Neuron (in vitro differentiated cells): ENCODE results near the gene ATF1.
"Not testable (repeated sequence)": the region's sequence is repeated elsewhere in the genome, so short reads cannot be mapped to it uniquely, and the experiment has no call there.

ENCODE experiments used
- H2AFZ ChIP-seq: one replicate; pipeline ENCODE4 v1.6.1; 2013; ENCODE audit warnings: low read depth, mild to moderate bottlenecking, inconsistent platforms, low read length, moderate library complexity
- H3K27me3 ChIP-seq: one replicate; pipeline ENCODE4 v1.6.1; 2013; ENCODE audit warnings: low read length; ENCODE audit not compliant: insufficient read depth
- H3K36me3 ChIP-seq: one replicate; pipeline ENCODE4 v1.6.1; 2013; ENCODE audit warnings: low read length; ENCODE audit not compliant: insufficient read depth
- H3K4me1 ChIP-seq: one replicate; pipeline ENCODE4 v1.6.1; 2013; ENCODE audit warnings: low read length; ENCODE audit not compliant: insufficient read depth
- H3K4me3 ChIP-seq: 2 replicates; pipeline ENCODE4 v1.5.1; 2013; ENCODE audit warnings: mild to moderate bottlenecking, low read length, moderate library complexity
- H3K9me3 ChIP-seq: one replicate; pipeline ENCODE4 v1.6.1; 2013; ENCODE audit warnings: low read length

The ATF1 gene

DNA sequence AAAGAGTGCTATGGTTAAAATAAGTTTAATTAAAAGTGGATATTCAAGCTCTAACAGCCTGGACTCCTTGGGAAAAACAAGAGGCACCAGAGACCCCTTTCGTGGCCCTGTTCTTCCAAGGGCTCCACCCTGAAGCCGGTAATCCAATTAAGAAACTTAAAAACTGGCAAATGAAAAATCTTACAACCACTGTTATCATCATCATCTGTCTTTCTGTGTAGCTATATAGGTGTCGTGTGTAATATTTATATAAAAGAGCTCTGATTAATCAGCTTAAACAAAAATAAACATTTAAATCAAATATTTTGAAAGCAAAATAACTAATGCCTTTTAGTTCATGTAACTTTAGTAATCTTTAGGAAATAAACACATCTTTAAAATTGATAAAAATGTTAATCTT, 4.5 kb downstream of the ATF1 start:
- Histone ChIP-seq H3K4me3 (no peak overlapping the region), H3K36me3 (peaks cover 8% of the 10 kb centered on the region), H3K4me1 (peaks cover 3% of the 10 kb centered on the region), H2AFZ (no peak overlapping the region), H3K9me3 (peaks cover 4% of the 10 kb centered on the region), H3K27me3 (no peaks in the 10 kb centered on the region)

DNA sequence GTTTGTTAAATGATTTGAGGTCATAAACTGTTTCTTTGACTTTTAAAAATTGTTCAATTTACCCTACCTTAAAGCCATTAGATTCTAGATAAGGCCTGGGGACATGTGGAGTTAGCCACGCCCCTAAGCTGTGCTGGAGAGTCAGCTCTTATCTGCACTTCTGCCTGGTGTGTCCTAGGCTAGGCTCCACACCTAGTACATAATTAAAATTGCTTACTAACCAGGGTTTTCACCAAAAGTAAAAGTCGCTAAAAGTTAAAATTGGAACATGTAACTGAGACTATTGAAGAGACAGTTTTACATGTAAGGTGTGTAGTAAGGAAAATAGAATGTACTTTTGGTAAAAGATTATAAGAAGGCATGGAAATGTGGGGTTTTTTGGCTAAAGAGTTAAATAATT, 4.9 kb downstream of the ATF1 start:
- H3K9me3 ChIP-seq, H3K4me3 ChIP-seq: not testable (repeated sequence)

DNA sequence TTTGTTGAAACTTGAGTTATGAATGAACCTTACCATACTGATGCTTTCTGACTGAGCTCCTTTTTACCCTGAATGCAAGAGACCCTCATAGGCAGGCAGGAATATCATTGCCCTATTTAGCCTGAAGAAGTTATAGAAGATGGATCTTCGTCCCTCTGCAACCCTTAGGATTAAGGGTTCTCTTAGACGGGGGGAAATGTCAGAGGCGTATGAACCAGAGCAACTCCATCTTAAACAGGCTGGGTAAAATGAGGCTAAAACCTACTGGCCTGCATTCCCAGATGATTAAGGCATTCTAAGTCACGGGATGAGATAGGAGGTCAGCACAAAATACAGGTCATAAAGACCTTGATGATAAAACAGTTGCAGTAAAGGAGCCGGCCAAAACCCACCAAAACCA, 7.5 kb downstream of the ATF1 start:
- Histone ChIP-seq H3K36me3 (peaks cover 8% of the 10 kb centered on the region), H2AFZ (no peak overlapping the region), H3K4me3 (no peak overlapping the region), H3K27me3 (no peaks in the 10 kb centered on the region), H3K4me1 (no peaks in the 10 kb centered on the region), H3K9me3 (peaks cover 4% of the 10 kb centered on the region)

More for the DNA sequence above, 4.9 kb downstream of the ATF1 start:
- H3K4me1 ChIP-seq, H3K36me3 ChIP-seq, H2AFZ ChIP-seq, H3K27me3 ChIP-seq: not testable (repeated sequence)

DNA sequence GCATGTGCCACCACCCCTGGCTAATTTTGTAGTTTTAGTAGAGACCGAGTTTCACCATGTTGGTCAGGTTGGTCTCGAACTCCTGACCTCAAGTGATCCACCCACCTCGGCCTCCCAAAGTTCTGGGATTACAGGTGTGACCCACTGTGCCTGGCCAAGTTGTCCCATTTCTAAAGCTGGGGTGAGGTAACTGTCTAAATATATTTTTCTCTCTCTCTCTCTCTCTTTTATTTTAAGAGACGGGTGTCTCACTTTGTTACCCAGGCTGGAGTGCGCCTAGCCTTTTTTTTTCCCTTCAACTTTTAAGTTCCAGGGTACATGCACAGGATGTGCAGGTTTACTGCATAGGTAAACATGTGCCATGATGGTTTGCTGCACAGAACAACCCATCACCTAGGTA, 8.6 kb downstream of the ATF1 start:
- peaks cover 4% of the 10 kb centered on the region for H3K9me3 ChIP-seq
- H3K4me3 ChIP-seq: no peak overlapping the region
- H3K36me3 ChIP-seq: peaks cover 8% of the 10 kb centered on the region
- no peaks in the 10 kb centered on the region for H3K27me3 ChIP-seq
- H2AFZ ChIP-seq: no peak overlapping the region
- H3K4me1 ChIP-seq: no peaks in the 10 kb centered on the region

DNA sequence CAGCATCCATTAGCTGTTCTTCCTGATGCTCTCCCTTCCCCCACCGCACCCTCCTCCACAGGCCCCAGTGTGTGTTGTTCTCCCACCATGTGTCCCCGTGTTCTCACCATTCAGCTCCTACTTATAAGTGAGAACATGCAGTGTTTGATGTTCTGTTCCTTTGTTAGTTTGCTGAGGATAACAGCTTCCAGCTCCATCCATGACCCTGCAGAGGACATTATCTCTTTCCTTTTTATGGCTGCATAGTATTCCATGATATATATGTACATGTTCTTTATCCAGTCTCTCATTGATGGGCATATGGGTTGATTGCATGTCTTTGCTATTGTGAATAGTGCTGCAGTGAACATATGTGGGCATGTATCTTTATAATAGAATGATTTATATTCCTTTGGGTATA, 9.0 kb downstream of the ATF1 start:
- Histone ChIP-seq H3K36me3 (peaks cover 8% of the 10 kb centered on the region), H3K4me1 (no peaks in the 10 kb centered on the region), H2AFZ (no peak overlapping the region), H3K4me3 (no peak overlapping the region), H3K9me3 (peaks cover 4% of the 10 kb centered on the region), H3K27me3 (no peaks in the 10 kb centered on the region)

DNA sequence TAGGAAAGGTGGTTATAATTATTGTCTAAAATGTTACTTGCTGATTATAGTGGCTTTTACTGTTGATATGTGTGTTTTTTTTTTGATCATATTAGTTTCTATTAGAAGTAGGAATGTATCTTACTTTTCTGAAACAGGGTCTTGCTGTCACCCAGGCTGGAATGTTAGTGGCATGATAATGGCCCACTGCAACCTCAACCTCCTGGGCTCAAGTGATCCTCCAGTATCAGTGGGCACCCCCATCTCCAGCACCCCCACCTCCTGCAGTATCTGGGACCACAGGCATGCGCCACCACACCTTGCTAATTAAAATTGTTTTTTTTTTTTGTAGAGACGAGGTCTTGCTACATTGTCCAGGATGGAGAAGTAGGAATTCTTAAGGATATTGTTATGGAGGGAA, 11.3 kb downstream of the ATF1 start:
- H3K9me3 ChIP-seq: peaks cover 2% of the 10 kb centered on the region
- H3K27me3 ChIP-seq: no peaks in the 10 kb centered on the region
- H3K36me3 ChIP-seq: peaks cover 8% of the 10 kb centered on the region
- H2AFZ ChIP-seq: no peak overlapping the region
- H3K4me3 ChIP-seq: no peak overlapping the region
- H3K4me1 ChIP-seq: no peaks in the 10 kb centered on the region

DNA sequence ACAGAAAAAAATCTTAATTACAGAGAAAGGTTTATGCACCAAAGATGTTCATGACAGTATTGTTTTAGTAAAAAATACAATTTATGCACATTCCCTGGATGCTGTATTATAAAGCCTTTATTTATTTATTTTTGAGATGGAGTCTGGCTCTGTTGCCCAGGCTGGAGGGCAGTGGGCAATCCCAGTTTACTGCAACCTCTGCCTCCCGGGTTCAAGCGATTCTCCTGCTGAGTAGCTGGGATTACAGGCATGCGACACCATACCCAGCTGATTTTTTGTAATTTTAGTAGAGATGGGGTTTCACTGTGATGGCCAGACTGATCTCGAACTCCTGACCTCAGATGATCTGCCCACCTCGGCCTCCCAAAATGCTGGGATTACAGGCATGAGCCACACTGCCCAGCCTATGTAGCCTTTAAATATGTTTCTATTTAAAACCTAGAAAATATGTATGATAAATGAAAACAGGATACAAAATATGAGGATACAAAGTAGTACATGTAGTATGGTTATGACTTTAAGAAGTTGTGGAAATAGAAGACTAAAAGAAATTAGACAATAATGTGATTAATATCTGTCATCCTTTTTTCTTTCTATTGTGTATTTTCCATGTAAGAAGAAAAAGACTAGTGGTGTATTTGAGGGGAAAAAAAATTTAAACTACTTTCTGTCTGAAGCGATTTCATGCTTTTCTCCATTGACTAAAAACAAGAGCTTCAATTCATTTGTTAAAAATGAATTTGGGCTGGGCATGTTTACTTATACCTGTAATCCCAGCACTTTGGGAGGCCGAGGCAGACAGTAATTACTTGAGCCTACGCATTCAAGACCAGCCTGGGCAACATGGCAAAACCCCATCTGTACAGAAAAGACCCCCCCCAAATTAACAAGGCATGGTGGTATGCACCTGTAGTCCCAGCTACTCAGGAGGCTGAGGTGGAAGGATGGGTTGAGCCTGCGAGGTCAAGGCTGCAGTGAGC, 13.1 kb downstream of the ATF1 start:
- Histone ChIP-seq H3K36me3 (peaks cover 6% of the 10 kb centered on the region), H3K27me3 (no peaks in the 10 kb centered on the region), H2AFZ (no peak overlapping the region), H3K4me1 (no peaks in the 10 kb centered on the region), H3K9me3 (peaks cover under 1% of the 10 kb centered on the region), H3K4me3 (no peak overlapping the region)

DNA sequence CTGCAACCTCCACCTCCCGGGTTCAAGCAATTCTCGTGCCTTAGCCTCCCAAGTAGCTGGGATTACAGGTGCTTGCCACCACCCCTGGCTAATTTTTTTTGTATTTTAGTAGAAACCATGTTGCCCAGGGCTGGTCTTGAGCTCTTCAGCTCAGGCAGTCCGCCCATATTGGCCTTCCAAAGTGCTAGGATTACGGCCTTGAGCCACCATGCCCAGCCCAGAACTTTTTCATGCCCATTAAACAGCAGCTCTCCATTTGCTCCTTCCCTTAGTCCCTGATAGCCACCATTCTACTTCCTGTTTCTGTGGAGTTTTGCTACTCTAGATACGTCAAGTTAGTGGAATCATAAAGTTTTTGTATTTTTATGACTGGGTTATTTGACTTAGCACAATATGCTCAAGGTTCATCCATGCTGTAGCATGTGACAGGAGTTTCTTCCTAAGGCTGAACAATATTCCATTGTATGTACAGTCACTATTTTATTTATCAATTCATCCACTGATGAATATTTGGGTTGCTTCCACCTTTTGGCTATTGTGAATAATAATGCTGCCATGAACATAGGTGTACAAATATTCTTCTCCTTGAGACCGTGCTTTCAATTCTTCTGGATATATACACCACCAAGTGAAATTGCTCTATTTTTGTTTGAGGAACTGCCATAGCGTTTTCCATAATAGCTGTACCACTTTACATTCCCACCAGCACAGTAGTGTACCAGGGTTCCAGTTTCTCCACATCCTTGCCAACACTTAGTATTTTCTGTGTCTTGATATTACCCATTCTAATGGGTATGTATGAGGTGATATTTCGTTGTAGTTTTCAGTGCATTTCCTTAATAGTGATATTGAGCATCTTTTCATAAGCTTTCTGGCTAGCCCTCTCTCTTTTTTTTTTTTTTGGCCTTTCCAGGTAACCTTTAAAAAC, 15.0 kb downstream of the ATF1 start:
- Histone ChIP-seq H3K4me1 (no peaks in the 10 kb centered on the region), H3K9me3 (no peaks in the 10 kb centered on the region), H3K4me3 (no peak overlapping the region), H3K27me3 (no peaks in the 10 kb centered on the region), H2AFZ (no peak overlapping the region), H3K36me3 (peaks cover 9% of the 10 kb centered on the region)

DNA sequence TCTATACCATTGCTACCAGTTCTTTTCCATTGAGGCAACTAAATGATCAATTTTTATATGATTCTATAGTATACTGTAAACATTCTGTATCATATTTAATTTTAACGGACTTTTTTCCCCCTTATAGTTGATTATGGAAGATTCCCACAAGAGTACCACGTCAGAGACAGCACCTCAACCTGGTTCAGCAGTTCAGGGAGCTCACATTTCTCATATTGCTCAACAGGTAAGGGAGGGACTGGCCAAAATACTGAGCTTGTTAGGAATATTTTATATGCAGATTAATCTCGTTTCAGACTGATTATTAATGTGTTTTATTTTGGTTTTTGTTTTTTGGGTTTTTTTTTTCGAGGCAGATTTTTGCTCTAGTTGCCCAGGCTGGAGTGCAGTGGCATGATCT, 16.1 kb downstream of the ATF1 start:
- peaks cover 9% of the 10 kb centered on the region for H3K36me3 ChIP-seq
- no peaks in the 10 kb centered on the region for H3K4me1 ChIP-seq
- H3K27me3 ChIP-seq: no peaks in the 10 kb centered on the region
- no peak overlapping the region for H3K4me3 ChIP-seq
- no peak overlapping the region for H2AFZ ChIP-seq
- H3K9me3 ChIP-seq: no peaks in the 10 kb centered on the region

DNA sequence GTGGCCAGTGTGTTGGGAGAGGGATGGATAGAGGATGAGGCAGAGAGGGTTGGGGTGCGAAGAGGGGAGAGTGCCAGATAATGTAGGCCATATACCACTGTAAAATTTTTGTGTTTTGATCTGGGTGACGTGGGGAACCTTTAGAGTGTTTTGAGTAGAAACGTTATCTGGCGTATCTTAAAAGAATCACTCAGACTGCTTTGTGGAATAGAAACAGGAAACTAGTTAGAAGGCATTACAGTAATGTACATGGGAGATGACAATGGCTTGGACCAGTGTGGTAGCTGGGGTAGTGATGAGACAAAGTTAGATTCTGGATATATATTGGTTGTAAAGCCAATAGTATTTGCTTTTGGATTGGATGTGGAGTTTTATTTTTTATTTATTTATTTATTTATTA, 20.6 kb downstream of the ATF1 start:
- H3K27me3 ChIP-seq: no peaks in the 10 kb centered on the region
- no peak overlapping the region for H3K4me3 ChIP-seq
- peaks cover 9% of the 10 kb centered on the region for H3K36me3 ChIP-seq
- H3K9me3 ChIP-seq: peaks cover 8% of the 10 kb centered on the region
- H2AFZ ChIP-seq: no peak overlapping the region
- no peaks in the 10 kb centered on the region for H3K4me1 ChIP-seq

DNA sequence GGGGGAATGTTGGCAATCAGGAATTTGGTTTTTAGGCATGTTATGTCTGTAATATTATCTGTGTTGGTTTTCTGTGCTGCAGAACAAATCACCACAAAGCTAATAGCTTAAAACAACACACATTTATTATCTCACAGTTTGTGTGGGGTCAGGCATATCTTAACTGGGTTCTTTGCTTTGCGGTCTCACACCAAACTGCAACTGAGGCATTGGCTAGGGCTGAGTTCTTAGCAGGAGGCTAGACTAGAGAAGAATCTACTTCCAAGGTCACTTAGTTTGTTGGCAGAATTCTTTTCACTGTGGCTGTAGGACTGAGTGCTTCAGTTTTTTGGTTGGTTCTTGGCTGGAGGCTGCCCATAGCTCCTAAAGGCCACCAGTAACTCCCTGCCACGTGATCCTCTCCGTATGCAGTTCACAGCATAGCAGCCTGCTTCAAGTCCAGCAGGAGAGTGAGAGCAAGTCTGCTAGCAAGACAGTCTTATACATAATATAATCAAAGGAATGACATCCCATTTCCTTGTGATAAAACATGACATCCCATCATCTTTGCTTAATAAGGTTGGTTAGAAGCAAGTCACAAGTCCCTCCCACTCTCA, 21.6 kb downstream of the ATF1 start:
- H3K4me3 ChIP-seq: no peak overlapping the region
- H3K9me3 ChIP-seq: peaks cover 8% of the 10 kb centered on the region

DNA sequence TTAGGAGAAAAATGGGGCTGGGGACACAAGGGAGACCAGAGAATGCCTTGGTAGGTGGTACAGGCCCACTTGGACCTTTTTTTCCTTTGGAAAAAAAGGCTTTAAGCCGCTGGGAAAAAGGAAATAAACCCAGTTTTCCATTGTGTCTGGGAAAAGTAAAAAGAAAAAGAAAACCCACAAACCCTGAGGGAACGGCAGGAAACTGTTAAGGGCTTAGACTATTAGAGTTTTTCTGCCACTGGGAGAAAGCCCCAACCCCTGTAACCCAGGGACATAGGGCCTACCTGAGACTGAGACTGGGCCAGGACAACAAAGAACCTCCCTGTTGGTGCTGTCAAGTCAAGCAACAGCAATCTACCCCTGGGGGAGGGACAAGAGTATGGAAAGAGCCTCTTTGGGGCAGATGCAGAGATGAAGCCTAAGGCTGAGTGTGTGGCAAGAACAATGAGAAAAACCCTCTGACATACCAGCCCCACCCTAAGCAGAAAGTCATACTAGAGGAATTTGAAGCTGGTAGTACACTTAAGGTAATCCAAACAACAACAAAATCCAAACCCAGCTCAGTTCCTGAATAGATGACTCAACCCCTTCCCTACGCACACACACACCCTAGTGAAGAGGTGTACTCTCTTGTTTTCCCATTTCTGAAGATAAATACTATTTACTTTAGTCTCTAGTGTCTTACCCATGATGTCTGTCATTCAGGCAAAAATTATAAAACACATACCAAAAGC, 22.8 kb downstream of the ATF1 start:
- Histone ChIP-seq H2AFZ (no peak overlapping the region), H3K27me3 (no peaks in the 10 kb centered on the region), H3K9me3 (peaks cover 8% of the 10 kb centered on the region), H3K4me3 (no peak overlapping the region), H3K36me3 (peaks cover 5% of the 10 kb centered on the region), H3K4me1 (no peaks in the 10 kb centered on the region)

More for the DNA sequence above, 21.6 kb downstream of the ATF1 start:
- Histone ChIP-seq H3K4me1 (no peaks in the 10 kb centered on the region), H3K27me3 (no peaks in the 10 kb centered on the region), H2AFZ (no peak overlapping the region), H3K36me3 (peaks cover 7% of the 10 kb centered on the region)
